Activated naive CD4-positive, alpha-beta T cell treated with anti-CD3 and anti-CD28 coated beads, Interleukin-2, amount 50 U/mL, for 24 hours (primary cell): ENCODE results near the gene PURB.
"Not testable (repeated sequence)": the region's sequence is repeated elsewhere in the genome, so short reads cannot be mapped to it uniquely, and the experiment has no call there.

ENCODE experiments used
- H3K27ac Mint-ChIP-seq: one replicate; pipeline ENCODE4 v1.8.0; 2021; ENCODE audit warnings: mild to moderate bottlenecking, mixed read lengths
- H3K27me3 Mint-ChIP-seq: one replicate; pipeline ENCODE4 v1.8.0; 2021; ENCODE audit warnings: mixed read lengths
- H3K36me3 Mint-ChIP-seq: one replicate; pipeline ENCODE4 v1.8.0; 2021; ENCODE audit warnings: mixed read lengths
- H3K4me1 Mint-ChIP-seq: one replicate; pipeline ENCODE4 v1.8.0; 2021; ENCODE audit warnings: mixed read lengths
- H3K4me3 Mint-ChIP-seq: one replicate; pipeline ENCODE4 v1.8.0; 2021; ENCODE audit warnings: mild to moderate bottlenecking, mixed read lengths
- H3K9me3 Mint-ChIP-seq: one replicate; pipeline ENCODE4 v1.8.0; 2021; ENCODE audit warnings: mixed read lengths

The PURB gene

GRCh38 chr7:44876393-44876792 lies 8.9 kb downstream of the PURB start:
- H3K4me3 Mint-ChIP-seq, result no peak overlapping the region
- no peaks in the 10 kb centered on the region for H3K27me3 Mint-ChIP-seq
- H3K4me1 Mint-ChIP-seq, result peaks cover 23% of the 10 kb centered on the region
- no peak overlapping the region for H3K27ac Mint-ChIP-seq
- H3K9me3 Mint-ChIP-seq, result no peaks in the 10 kb centered on the region
- H3K36me3 Mint-ChIP-seq, result peaks cover 18% of the 10 kb centered on the region

GRCh38 chr7:44875241-44875640 lies 10.1 kb downstream of the PURB start:
- no peaks in the 10 kb centered on the region for H3K9me3 Mint-ChIP-seq
- H3K4me3 Mint-ChIP-seq, result no peak overlapping the region
- peaks cover 11% of the 10 kb centered on the region for H3K4me1 Mint-ChIP-seq
- H3K36me3 Mint-ChIP-seq, result peaks cover 9% of the 10 kb centered on the region
- H3K27ac Mint-ChIP-seq, result no peak overlapping the region
- no peaks in the 10 kb centered on the region for H3K27me3 Mint-ChIP-seq

GRCh38 chr7:44872787-44873186 lies 12.5 kb downstream of the PURB start:
- H3K27me3 Mint-ChIP-seq, result no peaks in the 10 kb centered on the region
- no peaks in the 10 kb centered on the region for H3K36me3 Mint-ChIP-seq
- H3K9me3 Mint-ChIP-seq, result no peaks in the 10 kb centered on the region
- H3K4me1 Mint-ChIP-seq, result no peaks in the 10 kb centered on the region
- no peak overlapping the region for H3K4me3 Mint-ChIP-seq
- H3K27ac Mint-ChIP-seq, result no peak overlapping the region

- H3K4me1 Mint-ChIP-seq, H3K4me3 Mint-ChIP-seq, H3K27ac Mint-ChIP-seq, H3K27me3 Mint-ChIP-seq, H3K36me3 Mint-ChIP-seq, H3K9me3 Mint-ChIP-seq: not testable (repeated sequence)
Measured at GRCh38 chr7:44871918-44872317, 13.4 kb downstream of the PURB start.

- not testable (repeated sequence) for H3K4me1 Mint-ChIP-seq
Measured at GRCh38 chr7:44870780-44871179, 14.6 kb downstream of the PURB start.

GRCh38 chr7:44870336-44870735 lies 15.0 kb downstream of the PURB start:
- H3K4me3 Mint-ChIP-seq, H3K4me1 Mint-ChIP-seq, H3K27ac Mint-ChIP-seq, H3K36me3 Mint-ChIP-seq, H3K9me3 Mint-ChIP-seq, H3K27me3 Mint-ChIP-seq: not testable (repeated sequence)

More at GRCh38 chr7:44870780-44871179, 14.6 kb downstream of the PURB start:
- H3K36me3 Mint-ChIP-seq, H3K4me3 Mint-ChIP-seq, H3K27me3 Mint-ChIP-seq, H3K27ac Mint-ChIP-seq, H3K9me3 Mint-ChIP-seq: not testable (repeated sequence)

- no peak overlapping the region for H3K27ac Mint-ChIP-seq
- H3K4me3 Mint-ChIP-seq, result no peak overlapping the region
- no peaks in the 10 kb centered on the region for H3K9me3 Mint-ChIP-seq
- H3K36me3 Mint-ChIP-seq, result no peaks in the 10 kb centered on the region
- H3K27me3 Mint-ChIP-seq, result no peaks in the 10 kb centered on the region
- peaks cover 6% of the 10 kb centered on the region for H3K4me1 Mint-ChIP-seq
Measured at GRCh38 chr7:44867073-44867995, 18.0 kb downstream of the PURB start.

GRCh38 chr7:44861949-44862348 lies 23.4 kb downstream of the PURB start:
- H3K27ac Mint-ChIP-seq, result peak overlapping the region; percentile 62
- H3K36me3 Mint-ChIP-seq, H3K9me3 Mint-ChIP-seq, H3K4me3 Mint-ChIP-seq, H3K4me1 Mint-ChIP-seq, H3K27me3 Mint-ChIP-seq: not testable (repeated sequence)

- H3K27ac Mint-ChIP-seq, result no peak overlapping the region
- H3K27me3 Mint-ChIP-seq, result no peaks in the 10 kb centered on the region
- peaks cover 14% of the 10 kb centered on the region for H3K4me1 Mint-ChIP-seq
Measured at GRCh38 chr7:44858161-44858560, 27.2 kb downstream of the PURB start.

GRCh38 chr7:44854644-44855364 lies 30.5 kb downstream of the PURB start:
- Mint-ChIP-seq H3K9me3 (no peaks in the 10 kb centered on the region), H3K27me3 (no peaks in the 10 kb centered on the region), H3K27ac (no peak overlapping the region), H3K4me1 (peaks cover 14% of the 10 kb centered on the region), H3K4me3 (no peak overlapping the region), H3K36me3 (no peaks in the 10 kb centered on the region)

More at GRCh38 chr7:44858161-44858560, 27.2 kb downstream of the PURB start:
- Mint-ChIP-seq H3K4me3 (no peak overlapping the region), H3K9me3 (no peaks in the 10 kb centered on the region), H3K36me3 (no peaks in the 10 kb centered on the region)

GRCh38 chr7:44853391-44853790 lies 31.9 kb downstream of the PURB start:
- Mint-ChIP-seq H3K36me3 (no peaks in the 10 kb centered on the region), H3K4me3 (no peak overlapping the region), H3K27me3 (no peaks in the 10 kb centered on the region), H3K27ac (peak overlapping the region; percentile 41), H3K9me3 (no peaks in the 10 kb centered on the region), H3K4me1 (peaks cover 14% of the 10 kb centered on the region)

- Mint-ChIP-seq H3K4me3 (no peak overlapping the region), H3K36me3 (no peaks in the 10 kb centered on the region), H3K9me3 (no peaks in the 10 kb centered on the region)
Measured at GRCh38 chr7:44852590-44852989, 32.7 kb downstream of the PURB start.

GRCh38 chr7:44849885-44850544 lies 35.3 kb downstream of the PURB start:
- H3K4me1 Mint-ChIP-seq, result peaks cover 21% of the 10 kb centered on the region
- peak overlapping the region; percentile 62 for H3K4me3 Mint-ChIP-seq
- no peaks in the 10 kb centered on the region for H3K9me3 Mint-ChIP-seq
- H3K27me3 Mint-ChIP-seq, result no peaks in the 10 kb centered on the region
- peak overlapping the region; percentile 30 for H3K27ac Mint-ChIP-seq
- no peaks in the 10 kb centered on the region for H3K36me3 Mint-ChIP-seq

More at GRCh38 chr7:44852590-44852989, 32.7 kb downstream of the PURB start:
- Mint-ChIP-seq H3K27me3 (no peaks in the 10 kb centered on the region), H3K27ac (no peak overlapping the region), H3K4me1 (peaks cover 10% of the 10 kb centered on the region)

GRCh38 chr7:44849259-44849884 lies 36.0 kb downstream of the PURB start:
- H3K36me3 Mint-ChIP-seq, result no peaks in the 10 kb centered on the region
- no peaks in the 10 kb centered on the region for H3K27me3 Mint-ChIP-seq
- H3K9me3 Mint-ChIP-seq, result no peaks in the 10 kb centered on the region
- peak overlapping the region; percentile 30 for H3K27ac Mint-ChIP-seq
- H3K4me3 Mint-ChIP-seq, result peak overlapping the region; percentile 90
- H3K4me1 Mint-ChIP-seq, result peaks cover 27% of the 10 kb centered on the region

- H3K4me3 Mint-ChIP-seq, result peak within 1 kb of the TSS; percentile 95
- H3K4me1 Mint-ChIP-seq, result peaks cover 30% of the 10 kb centered on the region
- no peaks in the 10 kb centered on the region for H3K27me3 Mint-ChIP-seq
- H3K36me3 Mint-ChIP-seq, result no peaks in the 10 kb centered on the region
- peak within 1 kb of the TSS; percentile 97 for H3K27ac Mint-ChIP-seq
- H3K9me3 Mint-ChIP-seq, result no peaks in the 10 kb centered on the region
Measured at GRCh38 chr7:44847920-44848634, 37.3 kb downstream of the PURB start, which contains the start of gene H2AZ2. TSS of gene H2AZ2 (minus strand) at chr7:44848087. CDS start at chr7:44847971, 116 bp downstream.
